Keratinocyte (primary cell): ENCODE data around the gene MOB1B.

Experiments used
- EZH2 ChIP-seq: IDR thresholded peaks from one replicate; pipeline ENCODE4 v1.6.1; 2012; ENCODE audit warnings: inconsistent platforms, mild to moderate bottlenecking, low read length, moderate library complexity
- TF ChIP-seq, protein P1 (sequence below), 3 experiments: IDR thresholded peaks in 1 of 3; conservative IDR thresholded peaks in 1 of 3; optimal IDR thresholded peaks in 1 of 3; 2 replicates in 2 of 3; 3 replicates in 1 of 3; pipeline versions ENCODE3 to v1.5.1; 2011; ENCODE audit warnings: low read length in 3 of 3, mild to moderate bottlenecking in 3 of 3, moderate library complexity in 2 of 3, control low read depth in 1 of 3, inconsistent platforms in 1 of 3; ENCODE audit not compliant: insufficient read depth in 2 of 3; ENCODE audit errors: extremely low read depth in 1 of 3

DNA sequence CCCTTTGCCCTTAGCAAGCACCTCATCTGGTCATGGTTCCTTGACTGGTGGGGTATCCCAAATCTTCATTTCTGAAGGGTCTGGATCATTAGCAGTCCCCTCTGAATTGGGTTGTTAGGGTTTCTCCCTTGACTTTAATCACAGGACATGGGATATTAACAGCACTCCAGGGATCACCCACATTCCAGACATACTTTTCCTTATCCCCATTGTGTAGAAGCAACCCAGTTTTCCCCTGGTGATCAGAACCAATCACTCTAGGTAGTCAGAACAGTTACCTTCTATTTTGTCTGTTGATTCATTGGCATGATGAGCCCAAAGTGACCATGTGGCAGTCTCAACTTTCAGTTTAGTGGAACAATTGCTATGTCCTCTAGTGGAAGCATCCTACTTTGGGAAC, 33.4 kb upstream of the MOB1B start:
- TF ChIP-seq, protein P1, sequence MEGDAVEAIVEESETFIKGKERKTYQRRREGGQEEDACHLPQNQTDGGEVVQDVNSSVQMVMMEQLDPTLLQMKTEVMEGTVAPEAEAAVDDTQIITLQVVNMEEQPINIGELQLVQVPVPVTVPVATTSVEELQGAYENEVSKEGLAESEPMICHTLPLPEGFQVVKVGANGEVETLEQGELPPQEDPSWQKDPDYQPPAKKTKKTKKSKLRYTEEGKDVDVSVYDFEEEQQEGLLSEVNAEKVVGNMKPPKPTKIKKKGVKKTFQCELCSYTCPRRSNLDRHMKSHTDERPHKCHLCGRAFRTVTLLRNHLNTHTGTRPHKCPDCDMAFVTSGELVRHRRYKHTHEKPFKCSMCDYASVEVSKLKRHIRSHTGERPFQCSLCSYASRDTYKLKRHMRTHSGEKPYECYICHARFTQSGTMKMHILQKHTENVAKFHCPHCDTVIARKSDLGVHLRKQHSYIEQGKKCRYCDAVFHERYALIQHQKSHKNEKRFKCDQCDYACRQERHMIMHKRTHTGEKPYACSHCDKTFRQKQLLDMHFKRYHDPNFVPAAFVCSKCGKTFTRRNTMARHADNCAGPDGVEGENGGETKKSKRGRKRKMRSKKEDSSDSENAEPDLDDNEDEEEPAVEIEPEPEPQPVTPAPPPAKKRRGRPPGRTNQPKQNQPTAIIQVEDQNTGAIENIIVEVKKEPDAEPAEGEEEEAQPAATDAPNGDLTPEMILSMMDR (optimal IDR thresholded peaks at IDR 0.05 in 1 of 3, IDR thresholded peaks at IDR 0.05 in 1 of 3, conservative IDR thresholded peaks at IDR 0.05 in 1 of 3; ENCODE audit: extremely low read depth in 1 of 3, insufficient read depth in 2 of 3, low read length in 3 of 3), result no peak
- no peak for TF ChIP-seq EZH2
